Measurements from ENCODE around the gene STX10. TPM values are rescaled to one million over a fixed set of nuclear protein-coding genes. Genes with fewer than 3 reads are reported as not detected.

The STX10 gene
- total and polyA plus RNA-seq, 9 donors = 15.3 to 57.8 (median 43.0) TPM

DNA sequence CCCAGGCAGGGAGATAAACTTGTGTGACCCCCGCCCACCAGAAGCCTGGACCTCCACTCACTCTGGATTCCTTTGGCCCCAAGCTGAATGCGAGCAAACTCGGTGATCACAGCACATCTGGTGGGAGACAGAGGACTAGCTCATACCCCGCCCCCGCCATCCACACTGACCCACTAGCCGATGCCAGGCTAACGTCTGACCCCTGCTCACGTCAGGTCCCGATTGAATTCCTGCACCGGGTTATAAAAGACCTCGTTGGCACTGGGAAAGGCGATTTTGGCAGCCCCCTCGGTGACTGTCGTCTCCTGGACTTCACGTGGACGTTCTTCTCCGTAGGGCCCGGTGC, 34.3 kb downstream of the STX10 start:
- Histone ChIP-seq H3K4me1 (ENCODE audit: insufficient read depth) (peaks cover 13% of the 10 kb centered on the region), H3K27ac (peak overlapping the region in 1 of 2 donors; percentile 43), H3K27me3 (no peaks in the 10 kb centered on the region), H3K4me3 (peak overlapping the region; percentile 96), H3K36me3 (no peaks in the 10 kb centered on the region), H3K9me3 (no peaks in the 10 kb centered on the region)
- intact Hi-C loops (cut with DNase I) = no loop called here
- DNase-seq = no peak
- TF ChIP-seq EP300 (IDR thresholded peaks at IDR 0.05) (no peak), POLR2A (IDR thresholded peaks at IDR 0.05) (no peak)
- WGBS, 3 donors = 1 to 2% (median 1%) methylated on average over 18 of the region's 18 CpGs

- no peaks in the 10 kb centered on the region for H3K9me3 ChIP-seq
- no peaks in the 10 kb centered on the region for H3K36me3 ChIP-seq
- H3K4me1 ChIP-seq (ENCODE audit: insufficient read depth) = peaks cover 4% of the 10 kb centered on the region
- H3K27me3 ChIP-seq = no peaks in the 10 kb centered on the region
- H3K4me3 ChIP-seq = no peak overlapping the region
- H3K27ac ChIP-seq = no peak overlapping the region
- DNase-seq = no peak
- 91 to 95% (median 94%) methylated on average over 10 of the region's 10 CpGs for WGBS, 3 donors
- TF ChIP-seq POLR2A (IDR thresholded peaks at IDR 0.05) (no peak), EP300 (IDR thresholded peaks at IDR 0.05) (no peak), CTCF (IDR thresholded peaks at IDR 0.05) (no peak)
- intact Hi-C loops (cut with DNase I) = no loop called here
These were observed 37.6 kb downstream of the STX10 start for GRCh38 chr19:13112555-13112954.

GRCh38 chr19:13110099-13110610, 40.0 kb downstream of the STX10 start:
- Histone ChIP-seq H3K4me1 (ENCODE audit: insufficient read depth) (no peaks in the 10 kb centered on the region), H3K4me3 (no peak overlapping the region), H3K9me3 (no peaks in the 10 kb centered on the region), H3K27me3 (no peaks in the 10 kb centered on the region), H3K27ac (no peak overlapping the region), H3K36me3 (no peaks in the 10 kb centered on the region)
- DNase-seq = no peak
- intact Hi-C loops (cut with DNase I) = no loop called here
- 53 to 74% (median 66%) methylated on average over 15 of the region's 15 CpGs for WGBS, 3 donors
- TF ChIP-seq POLR2A (IDR thresholded peaks at IDR 0.05) (no peak), CTCF (IDR thresholded peaks at IDR 0.05) (no peak), EP300 (IDR thresholded peaks at IDR 0.05) (no peak)

DNA sequence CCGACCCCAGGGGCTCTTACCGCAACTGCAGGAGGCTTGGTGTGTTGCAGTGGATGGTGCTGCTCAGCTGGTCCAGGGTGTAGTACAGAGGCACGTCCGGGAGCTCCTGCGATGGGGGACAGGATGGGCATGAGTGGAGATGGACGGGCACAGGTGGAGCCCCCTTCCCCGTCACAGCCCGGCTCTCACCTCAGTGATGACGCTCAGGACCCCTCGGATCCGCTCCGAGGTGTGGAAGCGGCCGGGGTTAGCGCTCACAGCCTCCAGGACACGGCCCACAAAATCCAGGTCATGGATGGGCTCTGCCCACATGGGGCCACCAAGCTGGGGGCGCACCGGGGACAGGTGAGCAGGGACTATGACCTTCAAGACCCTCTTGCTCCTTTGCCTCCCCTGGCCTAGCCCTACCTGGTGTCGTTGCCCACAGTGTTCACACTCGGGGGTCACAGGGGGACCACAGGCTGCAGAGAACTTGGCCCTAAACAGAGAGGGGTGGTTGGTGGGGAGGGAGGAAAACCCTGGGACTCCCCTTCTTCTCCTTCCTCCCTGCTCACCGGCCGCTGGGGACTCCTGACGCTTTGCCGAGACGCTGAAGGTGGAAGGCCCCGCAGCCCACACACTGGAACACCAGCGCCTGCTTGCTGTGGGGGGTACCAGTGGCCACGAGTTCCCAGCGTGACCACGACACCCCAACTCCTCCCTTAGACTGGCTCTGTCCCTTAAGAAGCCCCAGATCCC, 40.6 kb downstream of the STX10 start:
- intact Hi-C loops (cut with DNase I) = no loop called here
- Histone ChIP-seq H3K27ac (no peak overlapping the region), H3K4me3 (no peak overlapping the region), H3K9me3 (no peaks in the 10 kb centered on the region), H3K36me3 (no peaks in the 10 kb centered on the region), H3K4me1 (ENCODE audit: insufficient read depth) (no peaks in the 10 kb centered on the region), H3K27me3 (no peaks in the 10 kb centered on the region)
- WGBS, 3 donors = 86 to 89% (median 88%) methylated on average over 30 of the region's 30 CpGs
- no peak for DNase-seq
- TF ChIP-seq CTCF (IDR thresholded peaks at IDR 0.05) = no peak
- no peak for TF ChIP-seq EP300 (IDR thresholded peaks at IDR 0.05)
- no peak for TF ChIP-seq POLR2A (IDR thresholded peaks at IDR 0.05)
